ENCODE data around the gene MRPL22.

- no peak for TF ChIP-seq CTCF (conservative IDR thresholded peaks at IDR 0.05)
- peak; percentile 77 for TF ChIP-seq ZFX (IDR thresholded peaks at IDR 0.05)
Measured at GRCh38 chr5:154937718-154938466, 3.0 kb upstream of the MRPL22 start, which contains the start of gene GEMIN5.

Data from C4-2B (cell line).